MV-4-11 (cell line): ENCODE results near the gene MALT1.
"Not testable (repeated sequence)": the region's sequence is repeated elsewhere in the genome, so short reads cannot be mapped to it uniquely, and the experiment has no call there.

ENCODE experiments used
- DNase-seq: peaks from one replicate; lab custom pipeline; 2025; lab: John Stamatoyannopoulos, UW

The MALT1 gene

DNA sequence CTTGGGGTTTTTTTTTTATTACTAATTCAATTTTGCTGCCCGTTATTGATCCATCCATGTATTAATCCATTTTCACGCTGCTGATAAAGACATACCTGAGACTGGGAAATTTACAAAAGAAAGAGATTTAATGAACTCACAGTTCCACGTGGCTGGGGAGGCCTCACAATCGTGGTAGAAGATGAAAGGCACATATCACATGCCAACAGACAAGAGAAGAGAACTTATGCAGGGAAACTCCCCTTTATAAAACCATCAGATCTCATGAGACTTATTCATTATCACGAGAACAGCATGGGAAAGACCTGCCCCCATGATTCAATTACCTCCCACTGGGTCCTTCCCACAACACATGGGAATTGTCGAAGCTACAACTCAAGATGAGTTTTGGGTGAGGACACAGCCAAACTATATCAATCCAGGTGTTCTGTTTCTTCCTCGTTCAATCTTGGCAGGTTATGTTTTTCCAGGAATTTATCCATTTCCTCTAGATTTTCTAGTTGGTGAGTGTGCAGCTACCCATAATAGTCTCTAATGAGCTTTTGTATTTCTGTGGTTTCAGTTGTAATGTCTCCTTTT is 18.0 kb upstream of the MALT1 start:
- not testable (repeated sequence) for DNase-seq

DNA sequence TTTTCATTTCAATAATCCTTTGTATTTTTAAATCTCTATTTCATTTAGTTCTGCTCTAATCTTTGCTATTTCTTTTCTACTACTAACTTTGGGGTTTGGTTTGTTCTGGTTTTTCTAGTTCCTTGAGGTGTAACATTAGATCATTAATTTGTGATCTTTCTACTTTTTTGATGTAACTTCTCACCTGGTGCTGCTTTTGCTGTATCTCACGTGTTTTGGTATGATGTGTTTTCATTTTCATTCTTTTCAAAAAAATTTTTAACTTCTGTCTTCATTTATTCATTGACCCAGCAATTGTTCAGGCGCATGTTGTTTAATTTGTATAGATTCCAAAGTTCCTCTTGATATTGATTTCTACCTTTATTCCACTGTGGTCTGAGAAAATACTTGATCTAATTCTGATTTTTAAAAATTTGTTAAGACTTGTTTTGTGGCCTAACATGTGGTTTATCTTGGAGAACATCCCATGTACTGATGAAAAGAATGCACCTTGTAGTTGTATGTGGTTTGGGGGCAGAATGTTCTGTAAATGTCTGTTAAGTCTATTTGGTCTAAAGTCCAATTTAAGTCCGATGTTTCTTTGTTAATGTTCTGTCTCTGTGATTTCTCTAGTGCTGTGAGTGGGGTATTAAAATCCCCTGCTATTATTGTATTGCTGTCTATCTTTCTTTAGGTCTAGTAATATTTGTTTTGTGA is 17.3 kb upstream of the MALT1 start:
- DNase-seq, result no peak

GRCh38 chr18:58654896-58655614 is 16.2 kb upstream of the MALT1 start:
- DNase-seq, result no peak

- no peak for DNase-seq
Observed at GRCh38 chr18:58657081-58657480, 14.2 kb upstream of the MALT1 start.

DNA sequence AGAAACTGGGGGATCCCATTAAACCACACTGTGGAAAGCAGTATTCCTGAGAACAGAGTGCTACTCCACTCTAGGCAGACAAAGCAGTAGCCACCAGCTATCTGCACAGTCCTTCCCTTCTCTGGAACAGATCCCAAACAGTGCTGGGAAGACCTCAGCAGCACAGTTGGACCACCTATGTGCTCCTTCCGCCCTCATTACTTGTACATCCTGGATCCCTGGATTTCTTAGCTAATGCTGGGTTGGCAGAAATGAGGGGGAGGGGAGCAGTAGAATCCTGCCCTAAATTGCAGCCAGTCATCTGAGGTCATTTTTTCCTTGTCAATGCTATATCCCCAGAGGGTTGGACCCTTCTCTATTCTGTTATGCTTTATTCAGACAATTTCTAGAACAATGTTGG is 13.8 kb upstream of the MALT1 start:
- no peak for DNase-seq

GRCh38 chr18:58659691-58660090 is 11.6 kb upstream of the MALT1 start:
- DNase-seq, result no peak

- DNase-seq, result no peak
Observed at GRCh38 chr18:58660915-58661314, 10.3 kb upstream of the MALT1 start.

DNA sequence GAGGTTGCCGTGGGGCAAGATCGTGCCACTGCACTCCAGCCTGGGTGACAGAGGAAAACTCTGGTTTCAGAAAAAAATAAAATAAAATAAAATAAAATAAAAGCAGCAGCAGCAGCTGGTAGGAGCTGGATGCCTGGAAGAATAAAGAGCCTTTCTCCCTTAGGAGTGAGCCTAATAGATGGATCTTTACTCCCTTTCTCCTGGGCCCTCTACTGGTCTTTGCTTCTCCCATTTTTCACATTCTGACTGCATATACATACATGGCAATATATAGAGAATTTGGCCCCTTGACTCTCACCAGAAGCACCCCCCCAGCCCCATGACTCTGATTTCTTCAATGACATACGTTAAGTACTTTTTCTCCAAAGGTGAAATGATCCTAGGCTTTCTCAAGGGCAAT is 9.8 kb upstream of the MALT1 start:
- DNase-seq, result no peak

- no peak for DNase-seq
Observed at GRCh38 chr18:58662118-58662517, 9.1 kb upstream of the MALT1 start.

DNA sequence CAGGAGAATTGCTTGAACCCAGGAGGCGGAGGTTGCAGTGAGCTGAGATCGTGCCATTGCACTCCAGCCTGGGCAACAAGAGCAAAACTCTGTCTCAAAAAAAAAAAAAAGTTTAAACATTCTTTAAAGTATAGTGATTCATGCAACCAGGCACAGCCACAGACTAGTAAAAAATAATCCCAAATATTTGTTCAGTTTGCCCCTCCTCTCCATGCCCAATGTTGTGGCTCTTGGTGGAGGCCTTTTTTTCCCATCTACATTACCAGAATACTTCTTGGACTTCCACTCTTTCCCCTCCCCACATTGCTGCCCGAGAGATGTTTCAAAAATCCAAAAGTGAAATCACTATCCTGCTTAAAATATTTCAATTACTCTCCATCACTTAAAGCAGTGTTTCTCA is 5.1 kb upstream of the MALT1 start:
- no peak for DNase-seq

- DNase-seq, result no peak
Observed at GRCh38 chr18:58668211-58668610, 3.1 kb upstream of the MALT1 start.

GRCh38 chr18:58668897-58669296 is 2.4 kb upstream of the MALT1 start:
- DNase-seq, result peak; percentile 69

DNA sequence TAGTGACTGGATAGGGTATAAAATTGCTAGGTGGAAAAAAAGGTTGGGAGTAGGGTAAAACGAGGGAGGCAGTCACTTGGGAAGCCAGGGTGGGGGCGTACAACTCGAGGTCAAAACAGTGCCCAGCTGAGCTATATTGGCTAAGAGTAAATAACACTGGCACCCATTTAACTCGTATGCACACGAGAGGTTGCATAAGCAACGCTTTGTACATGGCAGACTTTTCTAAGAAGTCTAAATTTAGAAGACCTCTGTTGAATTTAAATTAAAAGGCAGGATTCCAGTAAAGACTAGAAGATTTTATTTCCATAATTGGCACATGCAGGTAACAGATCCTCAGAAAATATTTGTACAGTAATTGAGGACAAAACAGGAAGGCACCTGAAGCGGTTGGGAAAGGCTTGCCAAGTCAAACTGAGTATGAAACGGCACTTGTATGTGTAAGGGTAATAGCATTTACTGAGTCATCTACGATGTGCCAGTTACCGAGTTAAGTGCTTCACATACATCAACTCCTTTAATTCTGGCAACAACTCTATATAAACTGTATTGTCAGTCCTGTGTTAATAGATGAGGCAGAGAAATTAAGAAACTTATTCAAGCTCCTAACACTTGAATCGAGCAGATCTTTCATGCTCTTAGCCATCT is 1.4 kb upstream of the MALT1 start:
- peak; percentile 70 for DNase-seq

GRCh38 chr18:58670404-58671110 is 708 bp upstream of the MALT1 start:
- peak; percentile 91 for DNase-seq

- DNase-seq, result no peak
Observed at GRCh38 chr18:58671632-58672564, 633 bp downstream of the MALT1 start.

DNA sequence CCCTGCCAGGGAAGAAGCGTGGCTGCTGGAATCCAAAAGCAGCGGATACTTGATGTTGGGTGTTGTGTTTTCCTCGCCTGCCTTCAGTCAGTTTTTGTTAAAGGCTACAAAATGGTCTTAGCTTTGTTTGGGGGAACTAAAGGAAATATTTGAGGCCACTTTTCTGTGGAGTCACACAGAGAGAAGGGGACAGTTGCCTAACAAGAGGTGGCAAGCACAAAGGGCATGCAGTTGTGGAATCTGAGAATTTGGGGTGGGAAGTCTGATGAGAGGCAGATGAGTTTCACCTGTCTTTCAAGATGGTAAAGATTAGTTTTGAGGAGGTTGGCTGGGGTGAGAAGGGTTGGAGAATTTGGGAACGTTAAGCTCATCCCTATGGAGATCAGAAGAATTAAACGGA is 2.9 kb downstream of the MALT1 start:
- DNase-seq, result no peak

DNA sequence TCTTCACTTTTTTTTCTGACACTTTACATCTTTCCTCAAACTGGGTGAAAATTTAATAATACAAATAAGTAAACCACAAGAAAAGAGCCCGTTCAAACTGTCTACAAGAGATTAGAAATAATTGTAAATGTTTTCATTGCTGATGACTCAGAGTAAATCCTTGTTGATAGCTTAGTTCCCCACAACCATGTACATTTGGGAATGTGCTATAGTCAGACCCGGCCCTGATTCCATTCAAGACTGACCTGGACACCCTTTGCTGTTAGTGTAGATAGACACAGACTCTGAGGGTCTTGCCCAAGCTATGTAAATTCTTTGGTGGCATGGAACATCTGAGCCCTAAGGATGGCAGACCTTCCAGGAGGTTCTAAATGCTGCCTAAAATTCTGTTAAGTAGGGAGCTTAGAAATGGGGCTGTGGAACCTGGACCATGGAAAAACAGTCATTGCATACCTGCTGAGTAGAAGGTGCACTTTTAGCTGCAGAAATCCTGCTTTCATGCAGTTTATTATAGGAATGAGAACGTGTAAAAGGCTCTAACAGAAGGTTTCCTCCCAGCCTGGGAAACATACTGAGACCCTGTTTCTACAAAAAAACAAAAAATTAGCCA is 3.7 kb downstream of the MALT1 start:
- no peak for DNase-seq

- no peak for DNase-seq
Observed at GRCh38 chr18:58676270-58676669, 5.0 kb downstream of the MALT1 start.

GRCh38 chr18:58682429-58683069 is 11.3 kb downstream of the MALT1 start:
- peak; percentile 18 for DNase-seq

DNA sequence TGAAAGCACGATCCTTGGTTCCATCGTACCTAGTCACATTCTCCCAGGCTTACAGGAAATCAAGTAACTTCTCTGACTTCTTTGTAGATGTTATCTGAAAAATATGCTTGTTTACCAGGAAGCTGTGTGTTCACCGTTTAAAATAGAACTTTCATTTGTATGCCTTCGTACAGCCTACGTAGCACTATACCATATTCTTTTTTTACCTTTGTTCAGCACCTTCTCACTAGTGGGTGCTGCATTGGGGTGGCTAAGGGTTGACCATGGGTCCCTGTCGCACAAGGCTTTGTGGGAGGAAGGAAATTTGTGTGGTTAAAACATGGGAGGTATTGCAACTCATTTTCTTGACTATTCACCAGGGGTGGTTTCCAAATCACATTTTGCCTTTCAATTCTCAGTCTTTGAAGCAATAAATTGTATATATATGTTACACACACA is 16.6 kb downstream of the MALT1 start:
- no peak for DNase-seq
